WTC11 (cell line): ENCODE results near the gene PEX10.

ENCODE experiments used
- FOXK1 ChIP-seq: sonication (generic); formaldehyde crosslinking; IDR thresholded peaks from 2 replicates; pipeline ENCODE4 v1.8.0; 2022; ENCODE audit warnings: mild to moderate bottlenecking, moderate library complexity, missing genetic modification reagents
- JAZF1 ChIP-seq: fragments of 250-450 bp; sonication (Bioruptor Pico); IDR thresholded peaks from 2 replicates; pipeline ENCODE4 v1.9.0; 2021; ENCODE audit warnings: moderate library complexity, mild to moderate bottlenecking, inconsistent platforms
- JUN ChIP-seq: sonication (generic); formaldehyde crosslinking; IDR thresholded peaks from 2 replicates; pipeline ENCODE4 v1.8.0; 2023; ENCODE audit warnings: mild to moderate bottlenecking, missing genetic modification reagents
- SP1 ChIP-seq: sonication (generic); formaldehyde crosslinking; conservative IDR thresholded peaks from 2 replicates; pipeline ENCODE4 v1.8.1; 2022; ENCODE audit warnings: missing genetic modification reagents
- TCF7 ChIP-seq: sonication (generic); formaldehyde crosslinking; IDR thresholded peaks from 2 replicates; pipeline ENCODE4 v1.8.0; 2022; ENCODE audit warnings: mild to moderate bottlenecking, low read depth, missing genetic modification reagents, moderate library complexity
- TEAD1 ChIP-seq: sonication (generic); formaldehyde crosslinking; IDR thresholded peaks from 2 replicates; pipeline ENCODE4 v1.8.0; 2022; ENCODE audit warnings: mild to moderate bottlenecking, missing genetic modification reagents
- TP53 ChIP-seq: sonication (generic); formaldehyde crosslinking; IDR thresholded peaks from 2 replicates; pipeline ENCODE4 v1.8.1; 2023; ENCODE audit warnings: mild to moderate bottlenecking, missing genetic modification reagents
- TF ChIP-seq, protein P1 (sequence below): fragments of 200-600 bp; IDR thresholded peaks from 2 replicates; pipeline ENCODE4 v1.8.0; 2022; ENCODE audit warnings: antibody characterized with exemption
- TF ChIP-seq, protein P2 (sequence below): sonication (generic); formaldehyde crosslinking; conservative IDR thresholded peaks from 2 replicates; pipeline ENCODE4 v1.8.1; 2022; ENCODE audit warnings: mild to moderate bottlenecking, missing genetic modification reagents
- TF ChIP-seq, protein P3 (sequence below): sonication (generic); formaldehyde crosslinking; IDR thresholded peaks from 2 replicates; pipeline ENCODE4 v1.8.0; 2023; ENCODE audit warnings: missing genetic modification reagents, mild to moderate bottlenecking, borderline replicate concordance
- TF ChIP-seq, protein P4 (sequence below): sonication (generic); formaldehyde crosslinking; IDR thresholded peaks from 2 replicates; pipeline ENCODE4 v1.8.0; 2023; ENCODE audit warnings: missing genetic modification reagents
- TF ChIP-seq, protein P5 (sequence below): sonication (generic); formaldehyde crosslinking; IDR thresholded peaks from 2 replicates; pipeline ENCODE4 v1.8.0; 2022; ENCODE audit warnings: mild to moderate bottlenecking, missing genetic modification reagents
- TF ChIP-seq, protein P6 (sequence below): sonication (generic); formaldehyde crosslinking; IDR thresholded peaks from 2 replicates; pipeline ENCODE4 v1.8.0; 2022; ENCODE audit warnings: mild to moderate bottlenecking, missing genetic modification reagents

DNA sequence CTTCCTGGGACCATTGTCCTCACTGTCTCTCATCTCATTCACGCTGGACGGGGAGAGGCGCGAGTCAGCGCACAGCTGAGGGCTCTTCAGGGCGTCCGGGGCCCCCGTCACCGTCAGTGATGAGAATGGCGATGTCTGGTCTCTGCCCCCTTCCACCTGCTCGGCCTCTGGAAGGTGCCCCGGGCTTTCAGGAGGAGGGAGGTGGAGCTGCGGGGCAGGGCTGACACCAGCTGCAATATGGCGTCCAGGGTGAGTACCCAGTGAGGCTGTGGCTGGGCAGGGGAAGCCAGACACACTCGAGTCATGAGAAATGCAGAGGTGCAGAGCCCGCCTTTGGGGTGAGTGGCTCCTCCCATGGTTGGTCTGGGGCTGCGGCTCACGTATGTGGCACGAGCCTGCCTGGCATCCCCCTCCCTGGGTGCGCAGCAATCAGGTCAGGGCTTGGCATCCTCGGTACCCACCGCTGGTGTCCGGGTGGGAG is 36.1 kb downstream of the PEX10 start:
- TF ChIP-seq, protein P1, sequence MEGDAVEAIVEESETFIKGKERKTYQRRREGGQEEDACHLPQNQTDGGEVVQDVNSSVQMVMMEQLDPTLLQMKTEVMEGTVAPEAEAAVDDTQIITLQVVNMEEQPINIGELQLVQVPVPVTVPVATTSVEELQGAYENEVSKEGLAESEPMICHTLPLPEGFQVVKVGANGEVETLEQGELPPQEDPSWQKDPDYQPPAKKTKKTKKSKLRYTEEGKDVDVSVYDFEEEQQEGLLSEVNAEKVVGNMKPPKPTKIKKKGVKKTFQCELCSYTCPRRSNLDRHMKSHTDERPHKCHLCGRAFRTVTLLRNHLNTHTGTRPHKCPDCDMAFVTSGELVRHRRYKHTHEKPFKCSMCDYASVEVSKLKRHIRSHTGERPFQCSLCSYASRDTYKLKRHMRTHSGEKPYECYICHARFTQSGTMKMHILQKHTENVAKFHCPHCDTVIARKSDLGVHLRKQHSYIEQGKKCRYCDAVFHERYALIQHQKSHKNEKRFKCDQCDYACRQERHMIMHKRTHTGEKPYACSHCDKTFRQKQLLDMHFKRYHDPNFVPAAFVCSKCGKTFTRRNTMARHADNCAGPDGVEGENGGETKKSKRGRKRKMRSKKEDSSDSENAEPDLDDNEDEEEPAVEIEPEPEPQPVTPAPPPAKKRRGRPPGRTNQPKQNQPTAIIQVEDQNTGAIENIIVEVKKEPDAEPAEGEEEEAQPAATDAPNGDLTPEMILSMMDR = no peak
- TF ChIP-seq, protein P2, sequence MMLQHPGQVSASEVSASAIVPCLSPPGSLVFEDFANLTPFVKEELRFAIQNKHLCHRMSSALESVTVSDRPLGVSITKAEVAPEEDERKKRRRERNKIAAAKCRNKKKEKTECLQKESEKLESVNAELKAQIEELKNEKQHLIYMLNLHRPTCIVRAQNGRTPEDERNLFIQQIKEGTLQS (CRISPR knock-in tag) = no peak
- TF ChIP-seq TCF7 (no peak), SP1 (CRISPR knock-in tag) (no peak), TP53 (CRISPR knock-in tag) (no peak), JUN (CRISPR knock-in tag) (no peak), FOXK1 (CRISPR knock-in tag) (no peak), TEAD1 (CRISPR knock-in tag) (no peak), JAZF1 (CRISPR knock-in tag) (no peak)
- TF ChIP-seq, protein P3, sequence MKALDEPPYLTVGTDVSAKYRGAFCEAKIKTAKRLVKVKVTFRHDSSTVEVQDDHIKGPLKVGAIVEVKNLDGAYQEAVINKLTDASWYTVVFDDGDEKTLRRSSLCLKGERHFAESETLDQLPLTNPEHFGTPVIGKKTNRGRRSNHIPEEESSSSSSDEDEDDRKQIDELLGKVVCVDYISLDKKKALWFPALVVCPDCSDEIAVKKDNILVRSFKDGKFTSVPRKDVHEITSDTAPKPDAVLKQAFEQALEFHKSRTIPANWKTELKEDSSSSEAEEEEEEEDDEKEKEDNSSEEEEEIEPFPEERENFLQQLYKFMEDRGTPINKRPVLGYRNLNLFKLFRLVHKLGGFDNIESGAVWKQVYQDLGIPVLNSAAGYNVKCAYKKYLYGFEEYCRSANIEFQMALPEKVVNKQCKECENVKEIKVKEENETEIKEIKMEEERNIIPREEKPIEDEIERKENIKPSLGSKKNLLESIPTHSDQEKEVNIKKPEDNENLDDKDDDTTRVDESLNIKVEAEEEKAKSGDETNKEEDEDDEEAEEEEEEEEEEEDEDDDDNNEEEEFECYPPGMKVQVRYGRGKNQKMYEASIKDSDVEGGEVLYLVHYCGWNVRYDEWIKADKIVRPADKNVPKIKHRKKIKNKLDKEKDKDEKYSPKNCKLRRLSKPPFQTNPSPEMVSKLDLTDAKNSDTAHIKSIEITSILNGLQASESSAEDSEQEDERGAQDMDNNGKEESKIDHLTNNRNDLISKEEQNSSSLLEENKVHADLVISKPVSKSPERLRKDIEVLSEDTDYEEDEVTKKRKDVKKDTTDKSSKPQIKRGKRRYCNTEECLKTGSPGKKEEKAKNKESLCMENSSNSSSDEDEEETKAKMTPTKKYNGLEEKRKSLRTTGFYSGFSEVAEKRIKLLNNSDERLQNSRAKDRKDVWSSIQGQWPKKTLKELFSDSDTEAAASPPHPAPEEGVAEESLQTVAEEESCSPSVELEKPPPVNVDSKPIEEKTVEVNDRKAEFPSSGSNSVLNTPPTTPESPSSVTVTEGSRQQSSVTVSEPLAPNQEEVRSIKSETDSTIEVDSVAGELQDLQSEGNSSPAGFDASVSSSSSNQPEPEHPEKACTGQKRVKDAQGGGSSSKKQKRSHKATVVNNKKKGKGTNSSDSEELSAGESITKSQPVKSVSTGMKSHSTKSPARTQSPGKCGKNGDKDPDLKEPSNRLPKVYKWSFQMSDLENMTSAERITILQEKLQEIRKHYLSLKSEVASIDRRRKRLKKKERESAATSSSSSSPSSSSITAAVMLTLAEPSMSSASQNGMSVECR (CRISPR knock-in tag) = no peak
- TF ChIP-seq, protein P4, sequence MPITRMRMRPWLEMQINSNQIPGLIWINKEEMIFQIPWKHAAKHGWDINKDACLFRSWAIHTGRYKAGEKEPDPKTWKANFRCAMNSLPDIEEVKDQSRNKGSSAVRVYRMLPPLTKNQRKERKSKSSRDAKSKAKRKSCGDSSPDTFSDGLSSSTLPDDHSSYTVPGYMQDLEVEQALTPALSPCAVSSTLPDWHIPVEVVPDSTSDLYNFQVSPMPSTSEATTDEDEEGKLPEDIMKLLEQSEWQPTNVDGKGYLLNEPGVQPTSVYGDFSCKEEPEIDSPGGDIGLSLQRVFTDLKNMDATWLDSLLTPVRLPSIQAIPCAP (CRISPR knock-in tag) = no peak
- TF ChIP-seq, protein P5, sequence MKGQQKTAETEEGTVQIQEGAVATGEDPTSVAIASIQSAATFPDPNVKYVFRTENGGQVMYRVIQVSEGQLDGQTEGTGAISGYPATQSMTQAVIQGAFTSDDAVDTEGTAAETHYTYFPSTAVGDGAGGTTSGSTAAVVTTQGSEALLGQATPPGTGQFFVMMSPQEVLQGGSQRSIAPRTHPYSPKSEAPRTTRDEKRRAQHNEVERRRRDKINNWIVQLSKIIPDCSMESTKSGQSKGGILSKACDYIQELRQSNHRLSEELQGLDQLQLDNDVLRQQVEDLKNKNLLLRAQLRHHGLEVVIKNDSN (CRISPR knock-in tag) = no peak
- TF ChIP-seq, protein P6, sequence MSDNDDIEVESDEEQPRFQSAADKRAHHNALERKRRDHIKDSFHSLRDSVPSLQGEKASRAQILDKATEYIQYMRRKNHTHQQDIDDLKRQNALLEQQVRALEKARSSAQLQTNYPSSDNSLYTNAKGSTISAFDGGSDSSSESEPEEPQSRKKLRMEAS (CRISPR knock-in tag) = no peak
